ENCODE data around the gene NUP54. TPM values are rescaled to one million over a fixed set of nuclear protein-coding genes. Genes with fewer than 3 reads are reported as not detected.

NUP54 gene
- total RNA-seq, 1 donor from 2014 or later: 38.2 TPM

GRCh38 chr4:76074468-76074867 lies 73.7 kb downstream of the NUP54 start, which contains the start of gene ART3:
ART3 (plus strand) TSS chr4:76074709; CDS start chr4:76075890, 1,181 bp downstream.
- DNase-seq (no peak), ATAC-seq (no peak)
- H3K27me3 ChIP-seq: no peaks in the 10 kb centered on the region
- no peak within 1 kb of the TSS for H3K4me3 ChIP-seq
- TF ChIP-seq, protein P1, sequence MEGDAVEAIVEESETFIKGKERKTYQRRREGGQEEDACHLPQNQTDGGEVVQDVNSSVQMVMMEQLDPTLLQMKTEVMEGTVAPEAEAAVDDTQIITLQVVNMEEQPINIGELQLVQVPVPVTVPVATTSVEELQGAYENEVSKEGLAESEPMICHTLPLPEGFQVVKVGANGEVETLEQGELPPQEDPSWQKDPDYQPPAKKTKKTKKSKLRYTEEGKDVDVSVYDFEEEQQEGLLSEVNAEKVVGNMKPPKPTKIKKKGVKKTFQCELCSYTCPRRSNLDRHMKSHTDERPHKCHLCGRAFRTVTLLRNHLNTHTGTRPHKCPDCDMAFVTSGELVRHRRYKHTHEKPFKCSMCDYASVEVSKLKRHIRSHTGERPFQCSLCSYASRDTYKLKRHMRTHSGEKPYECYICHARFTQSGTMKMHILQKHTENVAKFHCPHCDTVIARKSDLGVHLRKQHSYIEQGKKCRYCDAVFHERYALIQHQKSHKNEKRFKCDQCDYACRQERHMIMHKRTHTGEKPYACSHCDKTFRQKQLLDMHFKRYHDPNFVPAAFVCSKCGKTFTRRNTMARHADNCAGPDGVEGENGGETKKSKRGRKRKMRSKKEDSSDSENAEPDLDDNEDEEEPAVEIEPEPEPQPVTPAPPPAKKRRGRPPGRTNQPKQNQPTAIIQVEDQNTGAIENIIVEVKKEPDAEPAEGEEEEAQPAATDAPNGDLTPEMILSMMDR (IDR thresholded peaks at IDR 0.05): no peak
- H3K9me3 ChIP-seq: no peaks in the 10 kb centered on the region
- H3K36me3 ChIP-seq: no peaks in the 10 kb centered on the region
- intact Hi-C loops (cut with DNase I): loop anchor here (5.0 kb wide), 1 partner anchor 77 kb away; no protein-coding TSS in a partner anchor
- H3K27ac ChIP-seq: no peak within 1 kb of the TSS
- no peaks in the 10 kb centered on the region for H3K4me1 ChIP-seq

- no peaks in the 10 kb centered on the region for H3K9me3 ChIP-seq
- TF ChIP-seq, protein P1 (IDR thresholded peaks at IDR 0.05): no peak
- no peak overlapping the region for H3K27ac ChIP-seq
- DNase-seq (no peak), ATAC-seq (no peak)
- H3K27me3 ChIP-seq: no peaks in the 10 kb centered on the region
- intact Hi-C loops (cut with DNase I): loop anchor here (5.0 kb wide), 1 partner anchor 75 kb away; no protein-coding TSS in a partner anchor
- H3K4me3 ChIP-seq: no peak overlapping the region
- H3K4me1 ChIP-seq: no peaks in the 10 kb centered on the region
- no peaks in the 10 kb centered on the region for H3K36me3 ChIP-seq
Measured at GRCh38 chr4:76072760-76073159, 75.4 kb downstream of the NUP54 start.

- no peaks in the 10 kb centered on the region for H3K4me1 ChIP-seq
- no peaks in the 10 kb centered on the region for H3K27me3 ChIP-seq
- no peak overlapping the region for H3K4me3 ChIP-seq
- DNase-seq: no peak
- TF ChIP-seq, protein P1 (IDR thresholded peaks at IDR 0.05): peak; percentile 86
- peak; percentile 93 for ATAC-seq
- no peaks in the 10 kb centered on the region for H3K9me3 ChIP-seq
- no peak overlapping the region for H3K27ac ChIP-seq
- H3K36me3 ChIP-seq: no peaks in the 10 kb centered on the region
- intact Hi-C loops (cut with DNase I): no loop called here
Measured at GRCh38 chr4:76067652-76068286, 80.4 kb downstream of the NUP54 start.

DNA sequence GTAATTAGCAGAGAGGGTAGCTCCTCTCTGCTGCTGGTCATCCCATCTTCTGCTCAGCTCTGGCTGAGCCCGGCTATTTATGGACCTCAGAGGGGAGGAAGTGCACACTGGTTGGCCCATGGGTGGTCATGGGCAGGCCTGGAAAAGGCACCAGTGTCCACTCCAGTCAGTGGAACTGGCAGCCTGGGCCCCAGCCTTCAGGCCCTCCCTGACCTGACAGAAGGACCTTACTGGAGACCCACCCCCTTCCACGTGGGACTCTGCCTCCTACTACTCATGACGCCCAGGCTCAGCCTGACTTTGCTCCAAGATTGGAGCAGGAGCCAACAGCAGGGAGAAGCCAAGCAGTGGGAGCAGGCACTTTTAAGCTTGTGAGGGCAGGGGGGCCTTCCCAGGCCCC lies 81.7 kb downstream of the NUP54 start:
- H3K4me1 ChIP-seq: no peaks in the 10 kb centered on the region
- no peak for ATAC-seq
- intact Hi-C loops (cut with DNase I): no loop called here

More for the DNA sequence above, 81.7 kb downstream of the NUP54 start:
- no peaks in the 10 kb centered on the region for H3K36me3 ChIP-seq
- no peaks in the 10 kb centered on the region for H3K9me3 ChIP-seq
- TF ChIP-seq, protein P1 (IDR thresholded peaks at IDR 0.05): no peak
- no peaks in the 10 kb centered on the region for H3K27me3 ChIP-seq
- no peak overlapping the region for H3K27ac ChIP-seq
- no peak overlapping the region for H3K4me3 ChIP-seq
- DNase-seq: no peak

Other genes starting within 250 kb of the NUP54 start
- gene PPEF2, start 245.9 kb downstream of the NUP54 start, total RNA-seq: not detected
- gene NAAA, start 207.4 kb downstream of the NUP54 start, total RNA-seq: 24.1 TPM
- gene SDAD1, start 157.5 kb downstream of the NUP54 start, total RNA-seq: 36.2 TPM
- gene CXCL9, start 140.9 kb downstream of the NUP54 start, total RNA-seq: 1.4 TPM
- 3.3 TPM for gene CXCL10, start 124.9 kb downstream of the NUP54 start, total RNA-seq
- not detected for gene CXCL11, start 112.3 kb downstream of the NUP54 start, total RNA-seq
- not detected for gene ART3, start 73.7 kb downstream of the NUP54 start, total RNA-seq
- gene SCARB2, start 65.4 kb upstream of the NUP54 start, total RNA-seq: 190 TPM
- 3.6 TPM for gene FAM47E, start 103.3 kb upstream of the NUP54 start, total RNA-seq
- 9.4 TPM for gene STBD1, start 158.3 kb upstream of the NUP54 start, total RNA-seq

Measured in upper lobe of right lung (tissue), 1 donor.